HG03025 (cell line): Measurements from ENCODE around the gene KCNAB1.

ENCODE experiments used
- ATAC-seq: cut with Tn5 transposase; IDR thresholded peaks from one replicate; pipeline ENCODE4 v1.9.1; 2021; ENCODE audit warnings: mild to moderate bottlenecking, moderate library complexity; ENCODE audit not compliant: unreplicated experiment, low FRiP score

KCNAB1 gene

GRCh38 chr3:156390846-156391245 lies 270.5 kb downstream of the KCNAB1 start:
- ATAC-seq: no peak

GRCh38 chr3:156395961-156396710 lies 275.8 kb downstream of the KCNAB1 start:
- no peak for ATAC-seq

GRCh38 chr3:156396851-156397250 lies 276.5 kb downstream of the KCNAB1 start:
- ATAC-seq: no peak

- no peak for ATAC-seq
Measured at GRCh38 chr3:156397534-156397933, 277.2 kb downstream of the KCNAB1 start.

- ATAC-seq: no peak
Measured at GRCh38 chr3:156400062-156400461, 279.7 kb downstream of the KCNAB1 start.

GRCh38 chr3:156400735-156401134 lies 280.4 kb downstream of the KCNAB1 start:
- no peak for ATAC-seq

- no peak for ATAC-seq
Measured at GRCh38 chr3:156404217-156404616, 283.8 kb downstream of the KCNAB1 start.

- ATAC-seq: no peak
Measured at GRCh38 chr3:156406393-156406792, 286.0 kb downstream of the KCNAB1 start.

- no peak for ATAC-seq
Measured at GRCh38 chr3:156407617-156408225, 287.3 kb downstream of the KCNAB1 start.

- no peak for ATAC-seq
Measured at GRCh38 chr3:156409694-156410093, 289.3 kb downstream of the KCNAB1 start.

GRCh38 chr3:156412600-156412999 lies 292.2 kb downstream of the KCNAB1 start:
- no peak for ATAC-seq

- no peak for ATAC-seq
Measured at GRCh38 chr3:156413293-156413892, 293.0 kb downstream of the KCNAB1 start.

GRCh38 chr3:156416846-156417558 lies 296.6 kb downstream of the KCNAB1 start:
- no peak for ATAC-seq

GRCh38 chr3:156417559-156418132 lies 297.3 kb downstream of the KCNAB1 start:
- no peak for ATAC-seq

GRCh38 chr3:156418428-156418827 lies 298.1 kb downstream of the KCNAB1 start:
- ATAC-seq: no peak

- no peak for ATAC-seq
Measured at GRCh38 chr3:156421534-156421933, 301.2 kb downstream of the KCNAB1 start.

GRCh38 chr3:156424758-156425157 lies 304.4 kb downstream of the KCNAB1 start:
- ATAC-seq: no peak

GRCh38 chr3:156425651-156426050 lies 305.3 kb downstream of the KCNAB1 start:
- no peak for ATAC-seq

GRCh38 chr3:156429125-156429524 lies 308.7 kb downstream of the KCNAB1 start:
- no peak for ATAC-seq

GRCh38 chr3:156431334-156432124 lies 311.2 kb downstream of the KCNAB1 start:
- no peak for ATAC-seq
